ENCODE results near the gene ANKRD7. TPM values are rescaled to one million over a fixed set of nuclear protein-coding genes. Genes with fewer than 3 reads are reported as not detected.

The ANKRD7 gene
- total RNA-seq, 2 experiments from 2014 or later = 0.59 to 1.2 TPM

DNA sequence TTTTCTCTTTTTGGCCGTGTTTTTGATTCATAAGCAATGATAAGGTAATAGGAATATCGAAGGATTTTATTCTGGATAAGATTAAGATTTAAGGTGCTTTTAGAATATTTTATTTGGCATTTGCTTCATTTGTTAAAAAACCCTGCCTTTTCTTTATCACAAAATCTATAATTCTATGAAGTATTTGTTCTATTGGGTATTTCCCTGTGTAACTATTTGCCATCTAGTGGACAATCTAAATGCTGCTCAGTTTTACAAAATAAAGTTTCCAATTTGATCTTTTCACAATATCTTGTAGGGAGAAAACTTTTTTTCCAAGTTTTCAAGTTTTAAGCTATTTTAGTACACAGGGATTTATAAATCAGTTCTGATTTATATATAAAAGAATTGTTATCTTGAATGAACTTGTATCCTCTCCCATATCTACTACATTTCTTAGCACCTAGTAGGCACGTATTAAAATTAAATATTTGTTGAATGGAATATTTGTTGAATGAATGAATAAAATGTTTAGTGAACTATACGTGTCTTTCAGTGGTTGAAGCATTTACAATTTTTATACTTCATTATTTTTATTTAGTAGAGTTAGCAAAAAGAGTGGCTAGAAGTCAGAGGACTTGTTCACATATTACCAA is 26.5 kb downstream of the ANKRD7 start:
- no peak for DNase-seq
- CTCF ChIA-PET = no interaction called here
- Mint-ChIP-seq H3K4me3 (no peak overlapping the region), H3K27ac (no peak overlapping the region), H3K36me3 (no peaks in the 10 kb centered on the region), H3K4me1 (peaks cover 6% of the 10 kb centered on the region), H3K9me3 (ENCODE audit: low read depth) (no peaks in the 10 kb centered on the region), H3K27me3 (no peaks in the 10 kb centered on the region)
- no peak for ATAC-seq

GRCh38 chr7:118252087-118252486 is 27.6 kb downstream of the ANKRD7 start:
- CTCF ChIA-PET = interaction anchor here (0.9 to 1.6 kb wide), 2 partner anchors 9 to 12 kb away, joined by 3 to 5 read pairs; no protein-coding TSS in a partner anchor
- no peak overlapping the region for H3K4me3 Mint-ChIP-seq
- no peaks in the 10 kb centered on the region for H3K27me3 Mint-ChIP-seq
- DNase-seq = no peak
- peaks cover 2% of the 10 kb centered on the region for H3K4me1 Mint-ChIP-seq
- no peaks in the 10 kb centered on the region for H3K9me3 Mint-ChIP-seq (ENCODE audit: low read depth)
- no peaks in the 10 kb centered on the region for H3K36me3 Mint-ChIP-seq
- no peak overlapping the region for H3K27ac Mint-ChIP-seq
- ATAC-seq = no peak

DNA sequence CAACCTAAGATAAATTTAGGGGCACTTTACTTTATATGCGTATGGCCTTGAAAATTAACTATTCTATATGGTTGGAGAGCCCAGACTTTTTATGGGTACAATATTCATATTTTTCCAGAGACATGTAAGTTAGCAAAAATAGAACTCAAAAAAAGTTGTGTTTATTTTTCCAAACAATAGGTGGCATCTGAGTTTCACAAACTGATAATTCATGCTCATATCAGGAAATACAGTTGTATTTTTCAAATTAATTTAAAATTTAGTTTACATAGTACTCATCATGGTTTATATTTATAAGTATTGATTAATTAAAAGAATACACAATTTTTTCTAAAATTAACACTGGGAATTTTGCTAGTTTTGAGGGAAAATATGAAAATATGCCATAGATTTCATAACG is 34.6 kb downstream of the ANKRD7 start:
- Mint-ChIP-seq H3K4me3 (no peak overlapping the region), H3K9me3 (ENCODE audit: low read depth) (no peaks in the 10 kb centered on the region), H3K36me3 (no peaks in the 10 kb centered on the region), H3K4me1 (no peaks in the 10 kb centered on the region), H3K27me3 (peaks cover 10% of the 10 kb centered on the region), H3K27ac (no peak overlapping the region)
- DNase-seq = no peak
- ATAC-seq = no peak
- CTCF ChIA-PET = interaction anchor here (1.4 kb wide), 1 partner anchor 14 kb away, joined by 9 read pairs; no protein-coding TSS in a partner anchor

DNA sequence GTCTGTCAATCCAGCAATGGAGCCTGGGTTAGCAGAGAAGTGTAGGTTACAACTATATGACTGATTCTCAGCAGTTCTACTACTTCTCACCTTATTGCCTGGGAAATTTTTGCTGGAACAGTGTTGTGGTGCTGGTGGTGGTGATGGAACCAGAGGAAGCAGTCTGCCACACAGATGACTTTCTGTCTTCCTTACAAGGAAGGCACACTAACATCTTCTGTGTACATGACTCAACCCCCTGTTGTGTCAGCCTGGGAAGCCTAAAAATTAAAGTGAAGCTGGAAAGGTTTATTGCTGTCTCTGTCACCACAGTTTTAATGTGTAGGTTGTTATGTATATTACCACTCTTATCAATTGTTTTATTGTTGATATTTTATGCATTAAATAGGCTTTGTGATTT is 40.3 kb downstream of the ANKRD7 start:
- Mint-ChIP-seq H3K4me1 (no peaks in the 10 kb centered on the region), H3K4me3 (no peak overlapping the region), H3K27ac (no peak overlapping the region), H3K9me3 (ENCODE audit: low read depth) (no peaks in the 10 kb centered on the region), H3K27me3 (peaks cover 17% of the 10 kb centered on the region), H3K36me3 (no peaks in the 10 kb centered on the region)
- ATAC-seq (no peak), DNase-seq (no peak)
- CTCF ChIA-PET = no interaction called here

- peaks cover 3% of the 10 kb centered on the region for H3K9me3 Mint-ChIP-seq (ENCODE audit: low read depth)
- no peak for ATAC-seq
- H3K4me3 Mint-ChIP-seq = no peak overlapping the region
- no peak overlapping the region for H3K27ac Mint-ChIP-seq
- H3K36me3 Mint-ChIP-seq = peaks cover 1% of the 10 kb centered on the region
- peaks cover 64% of the 10 kb centered on the region for H3K27me3 Mint-ChIP-seq
- no peaks in the 10 kb centered on the region for H3K4me1 Mint-ChIP-seq
- CTCF ChIA-PET = no interaction called here
- DNase-seq = no peak
Observed at GRCh38 chr7:118280319-118281012, 56.0 kb downstream of the ANKRD7 start.

DNA sequence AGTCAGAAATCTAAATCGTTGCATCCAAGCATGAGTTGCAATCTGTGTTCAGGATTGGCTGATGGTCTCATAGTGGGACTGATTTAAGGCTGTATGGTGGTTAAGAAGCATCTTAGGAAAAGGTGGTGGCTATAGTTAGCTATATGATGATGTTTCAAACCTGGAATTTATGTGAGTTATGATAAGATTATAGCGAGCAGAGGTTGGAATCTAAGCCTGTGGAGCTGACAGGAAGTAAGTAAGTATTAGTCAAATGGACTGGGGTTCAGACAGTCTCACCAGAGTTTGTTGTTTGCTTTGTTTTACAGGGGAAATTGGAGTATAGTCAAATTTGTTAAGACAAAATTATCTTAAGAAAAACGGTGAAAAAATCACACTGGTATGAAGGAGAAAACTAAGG is 56.7 kb downstream of the ANKRD7 start:
- no peaks in the 10 kb centered on the region for H3K4me1 Mint-ChIP-seq
- H3K9me3 Mint-ChIP-seq (ENCODE audit: low read depth) = peaks cover 3% of the 10 kb centered on the region
- H3K4me3 Mint-ChIP-seq = no peak overlapping the region
- DNase-seq = no peak
- ATAC-seq = no peak
- H3K27ac Mint-ChIP-seq = no peak overlapping the region
- H3K36me3 Mint-ChIP-seq = peaks cover 1% of the 10 kb centered on the region
- H3K27me3 Mint-ChIP-seq = peaks cover 68% of the 10 kb centered on the region
- CTCF ChIA-PET = interaction anchor here (1.0 kb wide), 1 partner anchor 23 kb away, joined by 3 read pairs; no protein-coding TSS in a partner anchor

DNA sequence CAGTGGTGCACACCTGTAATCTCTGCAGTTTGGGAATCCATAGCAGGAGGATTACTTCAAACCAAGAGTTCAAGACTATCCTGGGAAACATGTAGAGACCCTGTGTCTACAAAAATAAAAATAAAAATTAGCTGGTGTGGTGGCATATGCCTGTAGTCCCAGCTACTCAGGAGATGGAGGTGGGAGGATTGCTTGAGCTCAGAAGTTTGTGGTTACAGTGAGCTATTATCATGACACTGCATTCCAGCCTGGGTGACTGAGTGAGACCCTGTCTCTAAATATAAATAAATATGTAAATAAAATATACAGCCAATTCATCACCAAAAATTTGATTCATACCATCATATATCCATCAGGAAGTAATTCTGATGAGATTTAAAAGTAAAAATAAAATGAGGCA is 60.9 kb downstream of the ANKRD7 start:
- Mint-ChIP-seq H3K9me3 (ENCODE audit: low read depth) (peaks cover 11% of the 10 kb centered on the region), H3K36me3 (peaks cover 23% of the 10 kb centered on the region), H3K27me3 (peaks cover 69% of the 10 kb centered on the region), H3K27ac (no peak overlapping the region), H3K4me3 (no peak overlapping the region), H3K4me1 (peaks cover 30% of the 10 kb centered on the region)
- DNase-seq (no peak), ATAC-seq (no peak)
- CTCF ChIA-PET = no interaction called here

- CTCF ChIA-PET = no interaction called here
- peaks cover 30% of the 10 kb centered on the region for H3K4me1 Mint-ChIP-seq
- peaks cover 11% of the 10 kb centered on the region for H3K9me3 Mint-ChIP-seq (ENCODE audit: low read depth)
- H3K27me3 Mint-ChIP-seq = peaks cover 62% of the 10 kb centered on the region
- H3K27ac Mint-ChIP-seq = no peak overlapping the region
- DNase-seq (no peak), ATAC-seq (no peak)
- H3K4me3 Mint-ChIP-seq = no peak overlapping the region
- H3K36me3 Mint-ChIP-seq = peaks cover 25% of the 10 kb centered on the region
Observed at GRCh38 chr7:118286131-118286530, 61.6 kb downstream of the ANKRD7 start.

DNA sequence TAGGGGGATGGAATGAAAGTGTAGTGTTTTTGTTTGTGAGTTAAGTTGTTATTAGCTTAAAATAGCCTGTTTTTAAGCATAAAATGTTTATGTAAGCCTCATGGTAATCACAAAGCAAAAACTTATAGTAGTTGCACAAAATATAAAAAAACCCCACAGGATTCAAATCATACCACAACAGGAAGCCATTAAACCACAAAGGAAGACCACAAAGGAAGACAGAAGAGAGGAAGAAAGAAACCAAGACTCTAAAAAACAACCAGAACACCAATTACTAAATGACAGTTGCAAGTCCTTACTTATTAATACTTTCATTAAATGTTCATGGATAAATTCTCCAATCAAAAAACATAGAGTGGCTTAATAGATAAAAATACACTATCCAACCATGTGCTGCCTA is 63.6 kb downstream of the ANKRD7 start:
- DNase-seq = no peak
- CTCF ChIA-PET = no interaction called here
- H3K27me3 Mint-ChIP-seq = peaks cover 63% of the 10 kb centered on the region
- peaks cover 16% of the 10 kb centered on the region for H3K9me3 Mint-ChIP-seq (ENCODE audit: low read depth)
- ATAC-seq = peak; percentile 69
- H3K4me3 Mint-ChIP-seq = peak overlapping the region; percentile 58
- peak overlapping the region; percentile 91 for H3K27ac Mint-ChIP-seq
- H3K4me1 Mint-ChIP-seq = peaks cover 30% of the 10 kb centered on the region
- peaks cover 29% of the 10 kb centered on the region for H3K36me3 Mint-ChIP-seq

- ATAC-seq (no peak), DNase-seq (no peak)
- H3K27me3 Mint-ChIP-seq = peaks cover 66% of the 10 kb centered on the region
- CTCF ChIA-PET = no interaction called here
- peaks cover 16% of the 10 kb centered on the region for H3K9me3 Mint-ChIP-seq (ENCODE audit: low read depth)
- peaks cover 29% of the 10 kb centered on the region for H3K36me3 Mint-ChIP-seq
- H3K27ac Mint-ChIP-seq = no peak overlapping the region
- H3K4me1 Mint-ChIP-seq = peaks cover 30% of the 10 kb centered on the region
- H3K4me3 Mint-ChIP-seq = no peak overlapping the region
Observed at GRCh38 chr7:118289476-118289875, 65.0 kb downstream of the ANKRD7 start.

Other genes starting within 250 kb of the ANKRD7 start
- 10 to 100 TPM; 49.7 to 49.8 TPM for gene LSM8, start 40.5 kb upstream of the ANKRD7 start, total RNA-seq

Measured in activated CD8-positive, alpha-beta memory T cell treated with anti-CD3 and anti-CD28 coated beads, Interleukin-2, amount 10 ng/mL, durations not matched to agents 7 days and 5 days (primary cell).